Kidney capillary endothelial cell (primary cell): Measurements from ENCODE around the gene METTL25.
"Not testable (repeated sequence)": the region's sequence is repeated elsewhere in the genome, so short reads cannot be mapped to it uniquely, and the experiment has no call there.

Experiments
- DNase-seq: peaks from one replicate; pipeline ENCODE4 v3.0.0-alpha.2; 2018; ENCODE audit warnings: low spot score

METTL25 gene

GRCh38 chr12:82358200-82359114 lies at the start of gene METTL25, which contains the start of gene CCDC59:
METTL25 (plus strand) TSS chr12:82358529; CDS start chr12:82358566, 37 bp downstream.
CCDC59 (minus strand) TSS chr12:82358387; CDS start chr12:82358376, 11 bp downstream.
- peak; percentile 92 for DNase-seq

- no peak for DNase-seq
These were observed 43.9 kb upstream of the METTL25 start for GRCh38 chr12:82314406-82314892.

- no peak for DNase-seq
These were observed 39.1 kb upstream of the METTL25 start for GRCh38 chr12:82319276-82319675.

GRCh38 chr12:82325540-82326336 lies 32.6 kb upstream of the METTL25 start:
- no peak for DNase-seq

GRCh38 chr12:82326905-82327503 lies 31.3 kb upstream of the METTL25 start:
- peak; percentile 13 for DNase-seq

- DNase-seq = no peak
These were observed 30.5 kb upstream of the METTL25 start for GRCh38 chr12:82327861-82328260.

GRCh38 chr12:82329508-82329907 lies 28.8 kb upstream of the METTL25 start:
- no peak for DNase-seq

- DNase-seq = no peak
These were observed 8.2 kb upstream of the METTL25 start for GRCh38 chr12:82350161-82350560.

GRCh38 chr12:82351390-82351789 lies 6.9 kb upstream of the METTL25 start:
- no peak for DNase-seq

GRCh38 chr12:82357340-82357739 lies 989 bp upstream of the METTL25 start:
- DNase-seq = no peak

GRCh38 chr12:82357845-82358199 lies 507 bp upstream of the METTL25 start:
- DNase-seq = peak; percentile 2

- DNase-seq = no peak
These were observed 768 bp downstream of the METTL25 start for GRCh38 chr12:82359115-82359478.

- DNase-seq = not testable (repeated sequence)
These were observed 2.5 kb downstream of the METTL25 start for GRCh38 chr12:82360834-82361233.

GRCh38 chr12:82361461-82361915 lies 3.2 kb downstream of the METTL25 start:
- DNase-seq = no peak

- no peak for DNase-seq
These were observed 5.7 kb downstream of the METTL25 start for GRCh38 chr12:82363990-82364389.

- no peak for DNase-seq
These were observed 7.9 kb downstream of the METTL25 start for GRCh38 chr12:82366197-82366596.

GRCh38 chr12:82375201-82375600 lies 16.9 kb downstream of the METTL25 start:
- DNase-seq = no peak

- DNase-seq = no peak
These were observed 20.7 kb downstream of the METTL25 start for GRCh38 chr12:82378997-82379396.

- peak; percentile 28 for DNase-seq
These were observed 25.7 kb downstream of the METTL25 start for GRCh38 chr12:82383930-82384552.

GRCh38 chr12:82398879-82399278 lies 40.5 kb downstream of the METTL25 start:
- DNase-seq = no peak

GRCh38 chr12:82400819-82401218 lies 42.5 kb downstream of the METTL25 start:
- no peak for DNase-seq

GRCh38 chr12:82406651-82407050 lies 48.3 kb downstream of the METTL25 start:
- DNase-seq = no peak
